Suprapubic skin (tissue), 4 donors: ENCODE data around the gene CYP3A7. TPM values are rescaled to one million over a fixed set of nuclear protein-coding genes. Genes with fewer than 3 reads are reported as not detected.
"Not testable (repeated sequence)": the region's sequence is repeated elsewhere in the genome, so short reads cannot be mapped to it uniquely, and the experiment has no call there.

Experiments
- DNase-seq, 2 donors: peaks; one replicate each; pipeline ENCODE4 v3.0.0-alpha.2; 2019; ENCODE audit warnings: low spot score in 2 of 2
- H3K27ac ChIP-seq: fragments of 200-600 bp; sonication (generic); one replicate; pipeline ENCODE4 v1.5.1; 2019
- H3K27me3 ChIP-seq: fragments of 200-600 bp; sonication (generic); one replicate; pipeline ENCODE4 v1.5.1; 2019
- H3K36me3 ChIP-seq: fragments of 200-600 bp; sonication (generic); one replicate; pipeline ENCODE4 v1.5.1; 2019
- H3K4me1 ChIP-seq: fragments of 200-600 bp; sonication (generic); one replicate; pipeline ENCODE4 v1.5.1; 2019
- H3K4me3 ChIP-seq: fragments of 200-600 bp; sonication (generic); one replicate; pipeline ENCODE4 v1.5.1; 2019; ENCODE audit warnings: mild to moderate bottlenecking
- H3K9me3 ChIP-seq: fragments of 200-600 bp; sonication (generic); one replicate; pipeline ENCODE4 v1.5.1; 2019
- CTCF ChIP-seq, 2 donors: fragments of 200-600 bp in 1 of 2; fragments of 450-650 bp in 1 of 2; sonication (generic) in 1 of 2; IDR thresholded peaks; one replicate each; pipeline ENCODE4 v1.5.1; 2016 to 2019; ENCODE audit warnings: antibody characterized with exemption in 2 of 2, mild to moderate bottlenecking in 1 of 2, moderate library complexity in 1 of 2
- EP300 ChIP-seq: sonication (generic); formaldehyde crosslinking; IDR thresholded peaks from one replicate; pipeline ENCODE4 v1.6.1; 2017; ENCODE audit warnings: antibody characterized with exemption
- POLR2A ChIP-seq, 2 donors: fragments of 450-650 bp; IDR thresholded peaks; one replicate each; pipeline ENCODE4 v1.6.1; 2017; ENCODE audit warnings: antibody characterized with exemption in 2 of 2, mild to moderate bottlenecking in 2 of 2, moderate library complexity in 2 of 2
- POLR2AphosphoS5 ChIP-seq, 3 donors: sonication (generic); formaldehyde crosslinking; IDR thresholded peaks; one replicate each; pipeline ENCODE4 v1.6.1; 2017; ENCODE audit warnings: antibody characterized with exemption in 3 of 3
- WGBS: methylation state at CpG from one replicate; pipeline ENCODE4 v1.1.5; 2018; 5-methylcytosine and 5-hydroxymethylcytosine counted together
- total RNA-seq, 4 donors: library from RNA; depleted of rRNA; stranded (reverse); fragments of >200 nt; gene quantifications; one replicate each; pipeline ENCODE4 v1.1.0, GENCODE V29; 2016

Gene CYP3A7
- total RNA-seq, 4 donors from 2014 or later: 0.49 TPM; not detected in 3

DNA sequence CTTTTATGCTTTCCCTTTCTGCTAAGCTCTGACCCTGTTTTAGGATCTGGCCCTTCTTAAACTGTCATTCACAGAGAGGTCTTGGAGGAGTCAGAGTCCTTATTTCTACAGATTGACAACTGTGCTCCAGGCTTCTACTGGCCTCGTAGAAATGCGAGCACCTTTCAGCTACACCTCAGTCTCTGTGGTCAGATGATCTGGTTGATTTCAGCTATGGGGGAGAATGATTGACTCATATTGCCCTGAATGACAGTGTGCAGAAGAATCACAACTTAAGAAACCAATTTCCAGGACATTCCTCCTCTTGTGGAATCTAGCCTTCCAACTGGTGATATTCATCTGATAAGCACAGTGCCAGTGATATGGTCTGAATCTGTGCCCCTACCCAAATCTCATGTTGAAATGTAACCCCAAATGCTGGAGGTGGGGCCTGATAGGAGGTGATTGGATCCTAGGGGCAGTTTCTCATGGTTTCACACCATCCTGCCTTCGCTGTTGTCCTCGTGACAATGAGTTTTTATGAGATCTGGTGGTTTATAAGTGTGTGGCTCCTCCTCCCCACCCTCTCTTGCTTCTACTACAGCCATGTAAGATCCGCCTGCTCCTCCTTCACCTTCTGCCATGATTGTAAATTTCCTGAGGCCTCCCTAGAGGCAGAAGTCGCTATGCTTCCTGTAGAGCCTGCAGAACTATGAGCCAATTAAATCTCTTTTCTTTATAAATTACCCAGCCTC is 14.0 kb upstream of the CYP3A7 start:
- Histone ChIP-seq H3K4me3 (no peak overlapping the region), H3K4me1 (peaks cover 23% of the 10 kb centered on the region), H3K27me3 (no peaks in the 10 kb centered on the region), H3K36me3 (no peaks in the 10 kb centered on the region), H3K27ac (no peak overlapping the region), H3K9me3 (no peaks in the 10 kb centered on the region)
- WGBS: 90% methylated on average over 6 of the region's 6 CpGs
- TF ChIP-seq CTCF (IDR thresholded peaks at IDR 0.05) (no peak), POLR2A (IDR thresholded peaks at IDR 0.05) (no peak), POLR2AphosphoS5 (IDR thresholded peaks at IDR 0.05) (no peak), EP300 (no peak)
- DNase-seq: no peak

- H3K4me3 ChIP-seq, H3K36me3 ChIP-seq, H3K27ac ChIP-seq, DNase-seq, H3K9me3 ChIP-seq, H3K27me3 ChIP-seq: not testable (repeated sequence)
- peaks cover 16% of the 10 kb centered on the region for H3K4me1 ChIP-seq
- WGBS: 80% methylated on average over 3 of the region's 3 CpGs
These were observed 11.9 kb upstream of the CYP3A7 start for GRCh38 chr7:99746915-99747314.

- not testable (repeated sequence) for H3K27me3 ChIP-seq, H3K4me3 ChIP-seq, H3K27ac ChIP-seq, H3K4me1 ChIP-seq, H3K36me3 ChIP-seq, DNase-seq, H3K9me3 ChIP-seq
- WGBS: 78% methylated on average over 3 of the region's 3 CpGs
These were observed 10.4 kb upstream of the CYP3A7 start for GRCh38 chr7:99745395-99745794.

GRCh38 chr7:99742737-99743394 is 7.9 kb upstream of the CYP3A7 start:
- H3K9me3 ChIP-seq: no peaks in the 10 kb centered on the region
- no peaks in the 10 kb centered on the region for H3K36me3 ChIP-seq
- no peaks in the 10 kb centered on the region for H3K4me1 ChIP-seq
- TF ChIP-seq POLR2AphosphoS5 (IDR thresholded peaks at IDR 0.05): no peak
- no peak for TF ChIP-seq CTCF (IDR thresholded peaks at IDR 0.05)
- no peak for TF ChIP-seq EP300
- TF ChIP-seq POLR2A (IDR thresholded peaks at IDR 0.05): no peak
- H3K27ac ChIP-seq: no peak overlapping the region
- WGBS: 89% methylated on average over 4 of the region's 4 CpGs
- no peak for DNase-seq
- no peaks in the 10 kb centered on the region for H3K27me3 ChIP-seq
- H3K4me3 ChIP-seq: no peak overlapping the region

DNA sequence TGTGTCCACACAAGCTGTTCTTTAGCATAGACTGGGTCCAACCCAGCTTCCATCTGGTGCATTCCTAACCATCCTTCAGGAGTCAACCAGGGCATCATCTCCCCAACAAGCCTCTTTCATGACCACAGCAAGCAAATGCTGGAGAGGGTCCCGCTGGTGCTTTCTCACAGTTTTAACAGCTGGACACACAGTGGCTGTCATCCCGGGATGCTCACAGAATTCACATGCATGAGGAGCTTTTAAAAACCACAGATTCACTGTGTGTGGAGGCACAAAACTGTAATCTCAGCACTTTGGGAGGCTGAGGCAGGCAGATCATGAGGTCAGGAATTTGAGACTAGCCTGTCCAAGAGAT is 6.4 kb upstream of the CYP3A7 start:
- DNase-seq: no peak
- TF ChIP-seq CTCF (IDR thresholded peaks at IDR 0.05) (no peak), POLR2AphosphoS5 (IDR thresholded peaks at IDR 0.05) (no peak), EP300 (no peak), POLR2A (IDR thresholded peaks at IDR 0.05) (no peak)
- Histone ChIP-seq H3K9me3 (no peaks in the 10 kb centered on the region), H3K27me3 (no peaks in the 10 kb centered on the region), H3K27ac (no peak overlapping the region), H3K36me3 (no peaks in the 10 kb centered on the region), H3K4me1 (peaks cover 8% of the 10 kb centered on the region), H3K4me3 (no peak overlapping the region)
- WGBS: 100% methylated on average over 2 of the region's 2 CpGs

- no peaks in the 10 kb centered on the region for H3K27me3 ChIP-seq
- DNase-seq: no peak
- H3K36me3 ChIP-seq: no peaks in the 10 kb centered on the region
- H3K27ac ChIP-seq: no peak overlapping the region
- WGBS: 79% methylated on average over 5 of the region's 5 CpGs
- no peaks in the 10 kb centered on the region for H3K9me3 ChIP-seq
- no peak for TF ChIP-seq POLR2A (IDR thresholded peaks at IDR 0.05)
- no peak for TF ChIP-seq EP300
- TF ChIP-seq CTCF (IDR thresholded peaks at IDR 0.05): no peak
- TF ChIP-seq POLR2AphosphoS5 (IDR thresholded peaks at IDR 0.05): no peak
- peaks cover 11% of the 10 kb centered on the region for H3K4me1 ChIP-seq
- no peak overlapping the region for H3K4me3 ChIP-seq
These were observed 5.8 kb upstream of the CYP3A7 start for GRCh38 chr7:99740573-99741440.
